Trophoblast cell (in vitro differentiated cells and primary cell): ENCODE results near the gene USP13.

Experiments used
- DNase-seq, 2 donors: peaks; one replicate each; pipeline ENCODE4 v3.0.0-alpha.2; 2016
- H2AFZ ChIP-seq: 2 replicates; pipeline ENCODE4 v1.6.1; 2013; ENCODE audit warnings: low read length, moderate library complexity, mild to moderate bottlenecking; ENCODE audit not compliant: insufficient read depth, poor library complexity
- H2AK5ac ChIP-seq: 2 replicates; pipeline ENCODE4 v1.6.1; 2013; ENCODE audit warnings: mild to moderate bottlenecking, low read length
- H2BK120ac ChIP-seq: 2 replicates; pipeline ENCODE4 v1.6.1; 2013; ENCODE audit warnings: low read length, mild to moderate bottlenecking, moderate library complexity; ENCODE audit not compliant: insufficient read depth, poor library complexity
- H2BK12ac ChIP-seq: 2 replicates; pipeline ENCODE4 v1.6.1; 2013; ENCODE audit warnings: mild to moderate bottlenecking, low read length, moderate library complexity
- H2BK5ac ChIP-seq: 2 replicates; pipeline ENCODE4 v1.6.1; 2013; ENCODE audit warnings: low read length, low read depth, moderate library complexity, mild to moderate bottlenecking; ENCODE audit not compliant: poor library complexity
- H3K14ac ChIP-seq: 2 replicates; pipeline ENCODE4 v1.6.1; 2013; ENCODE audit warnings: mild to moderate bottlenecking, low read length
- H3K18ac ChIP-seq: 2 replicates; pipeline ENCODE4 v1.6.1; 2013; ENCODE audit warnings: mild to moderate bottlenecking, low read length
- H3K23ac ChIP-seq: 2 replicates; pipeline ENCODE4 v1.6.1; 2013; ENCODE audit warnings: low read length
- H3K27ac ChIP-seq: 2 replicates; pipeline ENCODE4 v1.5.1; 2013; ENCODE audit warnings: low read depth, mild to moderate bottlenecking, inconsistent platforms, low read length, moderate library complexity
- H3K27me3 ChIP-seq: 2 replicates; pipeline ENCODE4 v1.6.1; 2013; ENCODE audit warnings: inconsistent platforms, mild to moderate bottlenecking, low read length, moderate library complexity; ENCODE audit not compliant: insufficient read depth
- H3K36me3 ChIP-seq, 2 experiments: 1 replicate in 1 of 2; 2 replicates in 1 of 2; pipeline ENCODE4 v1.6.1; 2013; ENCODE audit warnings: low read length in 2 of 2, mild to moderate bottlenecking in 2 of 2, moderate library complexity in 1 of 2; ENCODE audit not compliant: insufficient read depth in 2 of 2, control insufficient read depth in 1 of 2
- H3K4ac ChIP-seq: 2 replicates; pipeline ENCODE4 v1.6.1; 2013; ENCODE audit warnings: low read depth, mild to moderate bottlenecking, low read length, moderate library complexity
- H3K4me1 ChIP-seq, 2 experiments: 1 replicate in 1 of 2; 2 replicates in 1 of 2; pipeline ENCODE4 v1.6.1; 2013; ENCODE audit warnings: low read length in 2 of 2, mild to moderate bottlenecking in 2 of 2, moderate library complexity in 1 of 2; ENCODE audit not compliant: insufficient read depth in 2 of 2, control insufficient read depth in 1 of 2
- H3K4me2 ChIP-seq: 2 replicates; pipeline ENCODE4 v1.6.1; 2013; ENCODE audit warnings: inconsistent platforms, mild to moderate bottlenecking, low read length, moderate library complexity
- H3K4me3 ChIP-seq: 2 replicates; pipeline ENCODE4 v1.5.1; 2013; ENCODE audit warnings: mild to moderate bottlenecking, low read depth, low read length, inconsistent platforms
- H3K79me1 ChIP-seq: one replicate; pipeline ENCODE4 v1.6.1; 2013; ENCODE audit warnings: low read length
- H3K79me2 ChIP-seq: 2 replicates; pipeline ENCODE4 v1.6.1; 2013; ENCODE audit warnings: low read length, mild to moderate bottlenecking; ENCODE audit not compliant: control insufficient read depth, insufficient read depth, poor library complexity
- H3K9ac ChIP-seq: 2 replicates; pipeline ENCODE4 v1.6.1; 2013; ENCODE audit warnings: mild to moderate bottlenecking, low read length
- H3K9me3 ChIP-seq: 2 replicates; pipeline ENCODE4 v1.6.1; 2013; ENCODE audit warnings: low read depth, mild to moderate bottlenecking, control low read depth, inconsistent platforms, low read length; ENCODE audit not compliant: insufficient read depth
- H4K12ac ChIP-seq: 2 replicates; pipeline ENCODE4 v1.6.1; 2013; ENCODE audit warnings: low read depth, mild to moderate bottlenecking, low read length, moderate library complexity
- H4K8ac ChIP-seq: 2 replicates; pipeline ENCODE4 v1.6.1; 2013; ENCODE audit warnings: low read depth, mild to moderate bottlenecking, low read length, moderate library complexity
- H4K91ac ChIP-seq: one replicate; pipeline ENCODE4 v1.6.1; 2013; ENCODE audit warnings: low read depth, mild to moderate bottlenecking, low read length, moderate library complexity
- WGBS: extraction: QIAGEN DNeasy Blood & Tissue Kit; methylation state at CpG from one replicate; pipeline ENCODE4 v1.1.7; 2013; ENCODE audit warnings: missing lambda C conversion rate; ENCODE audit not compliant: insufficient read length, insufficient coverage; ENCODE audit errors: extremely low coverage; 5-methylcytosine and 5-hydroxymethylcytosine counted together

Gene USP13

DNA sequence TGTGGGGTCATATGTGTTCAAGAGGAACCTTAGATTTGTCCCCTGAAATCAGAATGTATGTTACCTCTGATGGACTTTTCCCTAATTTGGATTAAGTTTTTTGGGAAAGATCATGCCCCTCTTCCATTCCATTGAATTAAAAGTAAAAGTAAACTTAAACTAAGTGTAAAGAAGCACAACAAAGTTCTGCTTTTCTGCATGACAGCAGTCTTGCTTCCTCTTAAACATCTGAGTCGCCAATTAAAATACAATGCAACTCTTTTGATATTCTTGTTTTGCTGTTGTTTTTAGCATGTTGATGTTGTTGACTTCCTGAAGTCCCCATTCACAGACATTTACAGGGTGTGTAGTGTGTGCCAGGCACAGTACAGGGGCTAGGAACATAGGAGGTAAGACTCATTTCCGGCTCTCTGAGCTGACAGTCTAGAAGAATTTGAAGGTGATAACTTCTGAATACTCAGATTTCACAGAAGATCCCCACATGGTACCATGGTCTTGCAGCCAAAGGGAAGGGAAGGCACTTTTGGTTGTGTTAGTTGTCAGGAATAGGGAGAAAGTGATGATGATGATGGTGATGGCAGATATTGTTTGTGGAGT, 45.0 kb downstream of the USP13 start:
- no peak for DNase-seq
- Histone ChIP-seq H2BK120ac (no peak overlapping the region), H3K27me3 (no peaks in the 10 kb centered on the region), H3K27ac (no peak overlapping the region), H3K9me3 (no peaks in the 10 kb centered on the region), H2BK5ac (no peak overlapping the region), H2AFZ (no peak overlapping the region), H3K4me3 (no peak overlapping the region), H3K18ac (no peak overlapping the region), H3K9ac (no peak overlapping the region), H3K14ac (no peak overlapping the region), H3K23ac (no peak overlapping the region), H3K79me1 (no peaks in the 10 kb centered on the region), H2BK12ac (no peak overlapping the region), H3K4me2 (no peak overlapping the region), H3K4ac (no peak overlapping the region), H3K36me3 (no peaks in the 10 kb centered on the region), H3K79me2 (no peaks in the 10 kb centered on the region), H4K8ac (no peak overlapping the region), H4K12ac (no peak overlapping the region), H2AK5ac (no peak overlapping the region), H3K4me1 (no peaks in the 10 kb centered on the region), H4K91ac (no peak overlapping the region)
- WGBS: no CpG with 5 or more reads among the region's 2 CpGs

DNA sequence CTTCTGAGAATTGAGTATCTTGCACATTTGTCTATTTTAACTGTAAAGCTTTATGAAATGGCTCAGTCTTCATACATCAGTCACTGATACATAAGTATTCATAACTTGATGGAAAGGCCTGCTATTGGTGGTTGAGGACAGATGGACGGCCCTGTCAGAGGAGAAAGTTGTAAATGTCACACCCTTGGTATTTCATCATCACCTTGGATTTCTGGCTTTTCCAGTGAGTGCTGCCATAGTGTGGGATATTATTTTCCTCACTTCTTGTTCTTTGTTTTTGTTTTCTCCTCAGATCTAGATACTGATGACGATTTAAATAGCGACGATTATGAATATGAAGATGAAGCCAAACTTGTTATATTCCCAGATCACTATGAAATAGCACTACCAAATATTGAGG, 47.9 kb downstream of the USP13 start:
- H3K36me3 ChIP-seq: no peaks in the 10 kb centered on the region
- no peak overlapping the region for H2BK5ac ChIP-seq
- H3K23ac ChIP-seq: no peak overlapping the region
- no peaks in the 10 kb centered on the region for H3K9me3 ChIP-seq
- H3K79me2 ChIP-seq: no peaks in the 10 kb centered on the region
- no peak overlapping the region for H4K8ac ChIP-seq
- H3K79me1 ChIP-seq: peaks cover 2% of the 10 kb centered on the region
- H2AK5ac ChIP-seq: no peak overlapping the region
- no peak overlapping the region for H3K9ac ChIP-seq
- H3K27ac ChIP-seq: no peak overlapping the region
- no peak overlapping the region for H3K4ac ChIP-seq
- no peak overlapping the region for H3K14ac ChIP-seq
- H4K12ac ChIP-seq: no peak overlapping the region
- H3K27me3 ChIP-seq: no peaks in the 10 kb centered on the region
- H2BK120ac ChIP-seq: no peak overlapping the region
- no peak overlapping the region for H3K4me3 ChIP-seq
- H2BK12ac ChIP-seq: no peak overlapping the region
- peak in 1 of 2 donors; percentile 35 for DNase-seq
- peaks cover 0 to 2% of the 10 kb centered on the region in 2 experiments for H3K4me1 ChIP-seq
- no peak overlapping the region for H3K4me2 ChIP-seq
- WGBS: no CpG with 5 or more reads among the region's 4 CpGs
- H4K91ac ChIP-seq: no peak overlapping the region
- H2AFZ ChIP-seq: no peak overlapping the region
- H3K18ac ChIP-seq: no peak overlapping the region

DNA sequence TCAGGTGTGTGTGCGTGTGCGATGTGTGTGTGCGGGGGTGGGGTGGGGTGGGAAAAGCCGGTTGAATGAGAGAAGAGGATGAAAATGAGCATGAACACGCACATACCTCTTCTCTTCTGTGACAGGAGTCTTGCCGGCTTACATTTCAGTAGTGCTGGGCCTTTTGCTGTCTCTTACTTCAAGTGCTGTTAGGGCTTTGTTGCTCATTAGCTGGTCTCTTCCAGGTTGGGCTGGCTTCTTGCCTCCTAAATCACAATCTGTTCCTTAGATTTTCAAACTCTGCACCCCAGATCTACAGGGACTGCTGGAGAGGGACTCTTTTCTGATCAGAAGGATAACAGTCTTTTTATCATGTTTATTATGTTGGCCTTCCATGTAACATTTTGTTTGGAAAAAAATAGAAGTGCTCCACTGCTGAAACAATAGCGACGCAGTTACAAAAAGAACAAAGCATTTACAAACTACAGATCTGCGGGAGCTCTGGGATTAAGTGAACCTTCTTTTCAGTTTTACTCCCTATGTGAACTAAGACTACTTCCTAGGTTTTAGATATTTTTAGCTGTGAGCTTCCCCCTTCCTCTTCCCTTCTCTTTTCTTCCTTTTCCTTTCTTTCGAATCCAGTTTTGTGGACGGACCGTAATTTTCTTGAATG, 48.5 kb downstream of the USP13 start:
- Histone ChIP-seq H3K27ac (no peak overlapping the region), H3K79me1 (peaks cover 2% of the 10 kb centered on the region), H4K12ac (no peak overlapping the region), H2BK12ac (no peak overlapping the region), H3K4ac (no peak overlapping the region), H3K4me2 (no peak overlapping the region), H2BK120ac (no peak overlapping the region), H3K23ac (peak overlapping the region; percentile 22), H2AFZ (no peak overlapping the region), H3K36me3 (no peaks in the 10 kb centered on the region), H3K18ac (no peak overlapping the region), H3K4me1 (peaks cover 0 to 2% of the 10 kb centered on the region in 2 experiments), H4K91ac (no peak overlapping the region), H4K8ac (no peak overlapping the region), H2BK5ac (no peak overlapping the region), H3K4me3 (no peak overlapping the region), H3K9me3 (no peaks in the 10 kb centered on the region), H2AK5ac (no peak overlapping the region), H3K9ac (no peak overlapping the region), H3K14ac (no peak overlapping the region), H3K27me3 (no peaks in the 10 kb centered on the region), H3K79me2 (no peaks in the 10 kb centered on the region)
- DNase-seq: no peak
- WGBS: 100% methylated on average over 4 of the region's 12 CpGs

DNA sequence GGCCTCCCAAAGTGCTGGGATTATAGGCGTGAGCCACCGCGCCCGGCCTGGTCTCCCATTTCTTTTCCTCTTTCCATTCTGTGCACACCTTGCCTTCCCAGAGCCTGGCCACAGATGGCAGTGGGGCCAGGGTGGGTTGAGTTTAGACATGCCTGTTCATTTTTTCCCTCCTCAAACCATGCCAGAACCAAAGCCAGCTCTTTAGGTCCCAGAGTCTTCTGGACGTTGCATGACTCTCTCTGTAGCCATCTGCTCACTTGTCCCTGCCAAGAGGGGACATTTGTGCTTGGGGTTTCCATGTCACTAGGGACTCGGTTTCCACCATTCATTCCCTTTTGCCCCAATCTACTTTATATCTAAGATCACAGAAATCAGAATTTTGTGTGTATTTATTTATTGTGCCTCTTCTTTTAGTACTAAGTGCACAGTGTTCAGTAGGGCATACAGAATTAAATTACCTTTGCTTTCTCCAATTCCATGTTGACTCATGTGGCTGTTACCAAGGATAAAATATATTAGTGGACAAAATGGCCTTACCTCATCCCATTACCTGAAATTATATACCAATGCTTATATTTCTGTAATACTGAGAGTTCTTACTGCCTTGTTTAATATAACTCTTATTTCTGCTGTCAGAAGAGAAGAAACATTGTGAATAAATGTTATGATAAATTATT, 49.6 kb downstream of the USP13 start:
- H3K79me1 ChIP-seq: peaks cover 2% of the 10 kb centered on the region
- no peak overlapping the region for H4K8ac ChIP-seq
- H2BK5ac ChIP-seq: no peak overlapping the region
- WGBS: no CpG with 5 or more reads among the region's 6 CpGs
- no peak overlapping the region for H2AFZ ChIP-seq
- H3K36me3 ChIP-seq: no peaks in the 10 kb centered on the region
- no peak overlapping the region for H3K27ac ChIP-seq
- no peak overlapping the region for H3K4ac ChIP-seq
- no peak overlapping the region for H3K9ac ChIP-seq
- no peak overlapping the region for H3K4me2 ChIP-seq
- no peak overlapping the region for H3K23ac ChIP-seq
- H3K9me3 ChIP-seq: no peaks in the 10 kb centered on the region
- no peaks in the 10 kb centered on the region for H3K79me2 ChIP-seq
- no peak overlapping the region for H2BK120ac ChIP-seq
- no peaks in the 10 kb centered on the region for H3K27me3 ChIP-seq
- no peak overlapping the region for H2AK5ac ChIP-seq
- H3K14ac ChIP-seq: no peak overlapping the region
- no peak overlapping the region for H3K18ac ChIP-seq
- H4K91ac ChIP-seq: no peak overlapping the region
- H4K12ac ChIP-seq: no peak overlapping the region
- DNase-seq: no peak
- H2BK12ac ChIP-seq: no peak overlapping the region
- H3K4me3 ChIP-seq: no peak overlapping the region
- peaks cover 0 to 2% of the 10 kb centered on the region in 2 experiments for H3K4me1 ChIP-seq
